Stimulated activated CD4-positive, alpha-beta T cell treated with anti-CD3 and anti-CD28 coated beads, TNF-alpha, amount 100 ng/mL, for 48 hours (primary cell): ENCODE results near the gene ATP6V1E1.

Source experiments
- DNase-seq, 3 donors: peaks; one replicate each; pipeline ENCODE4 v3.0.0-alpha.2; 2020; ENCODE audit warnings: low read depth in 3 of 3

Gene ATP6V1E1

GRCh38 chr22:17542452-17542851, 86.1 kb downstream of the ATP6V1E1 start:
- no peak for DNase-seq
